Lower leg skin (tissue), 4 donors: ENCODE measurements around the gene PXK. TPM values are rescaled to one million over a fixed set of nuclear protein-coding genes. Genes with fewer than 3 reads are reported as not detected.

ENCODE experiments used
- DNase-seq, 2 donors: peaks; one replicate each; pipeline ENCODE4 v3.0.0-alpha.2; 2019; ENCODE audit warnings: low spot score in 2 of 2
- H3K4me3 ChIP-seq: fragments of 200-600 bp; sonication (generic); 2 replicates; pipeline ENCODE4 v1.5.1; 2017; ENCODE audit warnings: mild to moderate bottlenecking, low read depth; ENCODE audit not compliant: poor library complexity, severe bottlenecking
- POLR2A ChIP-seq, 2 donors: fragments of 450-650 bp; IDR thresholded peaks; one replicate each; pipeline ENCODE4 v1.6.1; 2016 to 2017; ENCODE audit warnings: antibody characterized with exemption in 2 of 2, mild to moderate bottlenecking in 1 of 2, moderate library complexity in 1 of 2
- WGBS, 2 donors: methylation state at CpG; one replicate each; pipeline ENCODE4 v1.1.5; 2018; 5-methylcytosine and 5-hydroxymethylcytosine counted together
- intact Hi-C: fragments of 100-400 bp; cut with DNase I; formaldehyde crosslinking; loops from one replicate; pipeline ENCODE4 v1.15.0; 2023; ENCODE audit warnings: low total_unique reads
- total RNA-seq, 4 donors: library from RNA; depleted of rRNA; stranded (reverse); fragments of >200 nt; gene quantifications; one replicate each; pipeline ENCODE4 v1.1.0, GENCODE V29; 2016
- TF ChIP-seq, protein P1 (sequence below), 3 donors: fragments of 450-650 bp; IDR thresholded peaks; one replicate each; pipeline ENCODE4 v1.5.1; 2016; ENCODE audit warnings: antibody characterized with exemption in 3 of 3, mild to moderate bottlenecking in 3 of 3, moderate library complexity in 2 of 3

PXK gene
- total RNA-seq, 4 donors from 2014 or later, result 19.4 to 27.7 (median 23.9) TPM

- WGBS, 2 donors, result 0% methylated on average over 25 to 37 of the region's 37 CpGs
- H3K4me3 ChIP-seq, result peak overlapping the region; percentile 64
- DNase-seq, result peak in 1 of 2 donors; percentile 87
- intact Hi-C loops, result loop anchor here (5.0 kb wide), 1 partner anchor 79 kb away; no protein-coding TSS in a partner anchor
- TF ChIP-seq, protein P1, sequence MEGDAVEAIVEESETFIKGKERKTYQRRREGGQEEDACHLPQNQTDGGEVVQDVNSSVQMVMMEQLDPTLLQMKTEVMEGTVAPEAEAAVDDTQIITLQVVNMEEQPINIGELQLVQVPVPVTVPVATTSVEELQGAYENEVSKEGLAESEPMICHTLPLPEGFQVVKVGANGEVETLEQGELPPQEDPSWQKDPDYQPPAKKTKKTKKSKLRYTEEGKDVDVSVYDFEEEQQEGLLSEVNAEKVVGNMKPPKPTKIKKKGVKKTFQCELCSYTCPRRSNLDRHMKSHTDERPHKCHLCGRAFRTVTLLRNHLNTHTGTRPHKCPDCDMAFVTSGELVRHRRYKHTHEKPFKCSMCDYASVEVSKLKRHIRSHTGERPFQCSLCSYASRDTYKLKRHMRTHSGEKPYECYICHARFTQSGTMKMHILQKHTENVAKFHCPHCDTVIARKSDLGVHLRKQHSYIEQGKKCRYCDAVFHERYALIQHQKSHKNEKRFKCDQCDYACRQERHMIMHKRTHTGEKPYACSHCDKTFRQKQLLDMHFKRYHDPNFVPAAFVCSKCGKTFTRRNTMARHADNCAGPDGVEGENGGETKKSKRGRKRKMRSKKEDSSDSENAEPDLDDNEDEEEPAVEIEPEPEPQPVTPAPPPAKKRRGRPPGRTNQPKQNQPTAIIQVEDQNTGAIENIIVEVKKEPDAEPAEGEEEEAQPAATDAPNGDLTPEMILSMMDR (IDR thresholded peaks at IDR 0.05), result no peak
- no peak for TF ChIP-seq POLR2A (IDR thresholded peaks at IDR 0.05)
These were observed 717 bp downstream of the PXK start for GRCh38 chr3:58333206-58334012.

DNA sequence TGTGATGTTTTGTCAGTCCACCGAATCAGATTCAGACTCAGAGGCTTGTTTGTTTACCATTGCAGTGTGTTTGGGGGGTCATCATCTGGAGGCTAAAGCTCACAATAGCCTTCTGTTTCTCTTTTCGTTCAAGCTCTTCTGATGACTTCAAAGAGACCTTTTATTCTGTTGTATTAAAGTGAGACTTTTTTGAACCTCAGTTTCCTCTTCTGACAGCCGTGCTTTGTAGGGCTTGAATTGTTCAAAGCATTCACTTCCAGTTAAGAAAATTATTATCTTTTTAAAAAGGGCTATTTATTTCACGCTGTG, 1.3 kb downstream of the PXK start:
- no peak for DNase-seq
- TF ChIP-seq, protein P1 (IDR thresholded peaks at IDR 0.05), result no peak
- TF ChIP-seq POLR2A (IDR thresholded peaks at IDR 0.05), result no peak
- WGBS, 2 donors, result 18 to 24% methylated on average over 4 of the region's 4 CpGs
- H3K4me3 ChIP-seq, result no peak overlapping the region
- intact Hi-C loops, result loop anchor here (5.0 kb wide), 1 partner anchor 78 kb away; no protein-coding TSS in a partner anchor

DNA sequence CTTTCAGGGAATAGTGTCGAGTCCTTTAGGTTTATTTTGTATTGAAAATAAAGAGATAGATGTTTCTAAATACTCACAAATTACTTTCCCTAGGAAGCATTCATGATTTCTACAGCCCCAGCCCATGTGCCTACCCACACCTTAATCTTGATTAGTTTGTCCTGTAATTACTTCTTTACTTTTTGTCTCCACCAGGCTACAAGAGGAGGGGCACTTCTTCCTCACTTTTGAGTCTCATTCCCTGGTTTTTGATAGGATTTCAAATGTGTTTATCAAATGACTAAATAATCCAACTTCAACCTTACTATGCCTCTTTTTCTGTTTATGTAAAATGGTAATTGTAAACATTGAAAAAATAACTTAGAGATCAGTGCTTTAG, 1.8 kb downstream of the PXK start:
- TF ChIP-seq, protein P1 (IDR thresholded peaks at IDR 0.05), result no peak
- TF ChIP-seq POLR2A (IDR thresholded peaks at IDR 0.05), result no peak
- intact Hi-C loops, result loop anchor here (5.0 kb wide), 1 partner anchor 78 kb away; no protein-coding TSS in a partner anchor
- 46 to 60% methylated on average over 1 of the region's 1 CpG for WGBS, 2 donors
- H3K4me3 ChIP-seq, result no peak overlapping the region
- DNase-seq, result no peak

DNA sequence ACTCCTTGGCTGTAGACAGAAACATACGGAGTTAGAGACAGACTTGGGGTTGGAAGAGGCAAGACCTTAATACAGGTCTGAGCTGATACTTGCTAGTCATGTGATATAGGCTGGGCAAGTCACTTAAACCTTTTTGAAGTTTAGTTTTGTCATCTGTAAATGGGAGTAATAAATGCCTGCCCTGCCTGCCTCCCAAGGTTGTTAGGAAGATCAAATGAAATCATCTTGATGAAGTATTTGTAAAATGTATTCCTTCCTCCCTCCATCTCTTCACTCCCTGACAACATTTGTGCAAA, 2.9 kb downstream of the PXK start:
- intact Hi-C loops, result no loop called here
- 14 to 23% methylated on average over 1 of the region's 1 CpG for WGBS, 2 donors
- no peak for DNase-seq
- TF ChIP-seq, protein P1 (IDR thresholded peaks at IDR 0.05), result no peak
- no peak overlapping the region for H3K4me3 ChIP-seq

DNA sequence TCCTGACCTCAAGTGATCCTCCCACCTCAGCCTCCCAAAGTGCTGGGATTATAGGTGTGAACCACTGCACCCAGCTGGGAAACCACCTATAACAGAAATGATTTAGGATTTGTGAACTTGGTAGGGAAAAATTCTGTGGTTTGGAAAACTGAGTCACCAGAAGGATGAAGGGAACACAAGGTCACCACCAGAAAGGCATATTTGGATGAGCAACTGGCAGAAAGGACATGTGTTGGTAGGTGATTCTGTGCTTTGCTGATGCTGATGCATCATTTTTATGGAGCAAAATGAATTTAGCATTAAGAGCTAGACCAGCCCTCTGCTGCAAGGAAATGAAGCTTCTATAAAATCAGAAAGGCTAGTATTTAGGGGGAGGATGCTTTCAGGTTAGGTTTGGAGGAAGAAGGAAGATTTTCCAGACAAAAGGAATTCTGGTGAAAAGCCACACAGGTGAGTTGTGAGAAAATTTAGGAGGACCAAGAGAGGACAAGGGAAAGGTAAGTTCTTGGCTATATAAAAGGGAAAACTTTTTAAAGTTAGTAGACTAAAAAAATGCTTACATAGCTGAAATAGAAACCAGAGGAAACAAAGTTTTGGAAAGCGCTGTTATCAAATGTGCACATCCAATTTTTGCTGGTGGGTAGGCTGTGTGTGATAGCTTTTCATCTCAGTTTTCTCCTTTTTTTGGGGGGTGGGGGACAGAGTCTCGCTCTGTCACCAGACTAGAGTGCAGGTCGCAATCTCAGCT, 3.6 kb downstream of the PXK start:
- intact Hi-C loops, result no loop called here
- H3K4me3 ChIP-seq, result no peak overlapping the region
- TF ChIP-seq, protein P1 (IDR thresholded peaks at IDR 0.05), result no peak
- TF ChIP-seq POLR2A (IDR thresholded peaks at IDR 0.05), result no peak
- no peak for DNase-seq
- WGBS, 2 donors, result 93 to 96% methylated on average over 3 of the region's 3 CpGs
